HTERT RPE-1 (cell line): Measurements from ENCODE around the gene FAM210B.
"Not testable (repeated sequence)": the region's sequence is repeated elsewhere in the genome, so short reads cannot be mapped to it uniquely, and the experiment has no call there.

Experiments
- in situ Hi-C: fragments of 300-500 bp; cut with MboI; formaldehyde crosslinking; loops from 4 replicates; pipeline ENCODE4 v1.14.3; 2020; ENCODE audit warnings: low sequenced_read_pairs

FAM210B gene

DNA sequence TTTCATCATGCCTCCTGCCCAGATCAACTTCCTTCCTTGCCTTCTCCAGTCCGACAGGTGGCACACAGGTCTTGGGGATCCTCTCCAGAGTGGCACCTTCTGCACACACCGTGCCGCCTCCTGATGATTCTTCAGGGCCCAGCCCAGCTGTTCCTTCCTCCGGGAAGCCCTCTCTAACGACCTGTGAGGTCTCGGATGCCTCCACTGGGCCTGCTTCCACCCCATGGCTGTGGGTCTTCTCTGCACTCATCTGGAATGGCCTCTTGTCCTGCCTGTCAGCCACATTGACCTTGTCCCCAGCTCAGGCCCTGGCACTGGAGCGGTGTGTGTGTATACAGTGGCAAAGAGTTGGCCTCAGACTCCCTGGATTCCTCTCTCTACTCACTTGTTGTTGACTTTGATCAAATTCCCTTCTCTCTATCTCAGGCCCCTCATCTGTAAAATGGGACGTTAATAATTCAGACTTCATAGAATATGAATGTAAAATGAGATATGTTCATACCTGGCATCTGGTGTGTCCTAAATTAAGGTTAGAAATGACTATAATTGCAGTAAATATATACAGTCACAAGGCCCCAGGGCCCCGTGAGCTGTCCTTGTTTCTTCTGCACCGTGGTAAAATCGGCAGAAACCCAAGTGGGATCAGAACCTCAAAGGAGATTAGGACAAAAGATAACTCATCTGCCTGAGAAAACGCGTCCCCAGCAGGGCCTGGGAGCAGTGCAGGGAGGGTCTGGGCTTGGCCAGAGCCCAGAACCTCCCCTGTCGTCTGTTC lies 1.5 kb downstream of the FAM210B start:
- in situ Hi-C loops: no loop called here

DNA sequence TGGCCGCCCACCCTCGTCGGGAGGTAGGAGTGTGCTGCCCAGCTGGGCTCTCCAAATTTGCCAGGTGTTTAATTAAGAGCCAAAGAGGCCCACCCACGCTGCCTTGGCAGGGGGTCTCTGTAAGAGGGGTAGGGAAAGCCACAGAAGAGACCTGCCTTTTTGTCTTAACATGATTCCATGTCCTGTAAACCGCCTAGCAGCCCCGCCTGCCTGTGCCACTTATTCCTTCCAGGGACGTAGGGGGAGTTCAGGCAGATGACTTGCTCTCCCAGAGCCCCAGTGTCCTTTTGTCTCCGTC lies 2.1 kb downstream of the FAM210B start:
- in situ Hi-C loops: no loop called here

DNA sequence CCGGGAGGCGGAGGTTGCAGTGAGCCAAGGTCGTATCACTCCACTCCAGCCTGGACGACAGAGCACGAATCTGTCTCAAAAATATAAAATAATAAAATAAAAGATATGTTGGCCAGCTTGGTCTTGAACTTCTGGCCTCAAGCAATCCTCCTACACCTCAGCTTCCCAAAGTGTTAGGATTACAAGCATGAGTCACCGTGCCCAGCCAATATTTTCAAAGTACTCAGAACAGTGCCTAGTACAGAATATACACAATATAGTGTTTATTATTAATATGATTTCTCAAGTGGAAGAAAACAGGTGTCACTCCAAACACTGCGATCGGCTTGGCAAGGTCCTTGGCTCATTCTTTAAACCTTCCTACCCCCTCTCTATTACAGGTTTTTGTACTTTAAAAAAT lies 3.1 kb downstream of the FAM210B start:
- in situ Hi-C loops: no loop called here

DNA sequence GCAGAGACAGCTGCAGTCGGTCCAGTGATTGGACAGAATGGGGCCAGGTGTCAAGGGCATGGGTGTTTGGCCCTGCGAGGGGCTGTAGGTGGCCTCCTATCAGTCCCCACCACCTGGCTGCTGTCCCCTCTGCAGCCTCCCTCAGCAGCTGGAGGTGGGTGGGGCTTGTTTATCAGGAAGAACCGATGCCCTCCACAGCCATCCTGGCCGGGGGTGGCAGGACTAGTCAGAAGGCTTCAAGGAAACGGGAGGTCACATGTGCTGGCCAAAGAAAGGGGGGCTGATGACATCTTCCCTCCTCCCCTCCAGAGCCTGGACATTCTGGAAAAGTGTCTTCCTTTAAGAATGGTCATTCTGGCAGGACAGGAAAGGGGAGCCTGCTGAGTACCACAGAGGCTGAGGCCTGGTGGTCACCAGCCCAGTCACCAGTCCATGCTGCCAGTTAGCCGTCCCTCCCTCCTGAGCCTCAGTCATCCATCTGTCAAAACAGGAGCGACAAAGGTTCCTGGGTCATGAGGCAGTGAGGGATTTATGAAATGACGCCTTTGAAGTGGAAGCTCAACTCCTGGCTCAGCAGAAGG lies 4.1 kb downstream of the FAM210B start:
- in situ Hi-C loops: no loop called here

DNA sequence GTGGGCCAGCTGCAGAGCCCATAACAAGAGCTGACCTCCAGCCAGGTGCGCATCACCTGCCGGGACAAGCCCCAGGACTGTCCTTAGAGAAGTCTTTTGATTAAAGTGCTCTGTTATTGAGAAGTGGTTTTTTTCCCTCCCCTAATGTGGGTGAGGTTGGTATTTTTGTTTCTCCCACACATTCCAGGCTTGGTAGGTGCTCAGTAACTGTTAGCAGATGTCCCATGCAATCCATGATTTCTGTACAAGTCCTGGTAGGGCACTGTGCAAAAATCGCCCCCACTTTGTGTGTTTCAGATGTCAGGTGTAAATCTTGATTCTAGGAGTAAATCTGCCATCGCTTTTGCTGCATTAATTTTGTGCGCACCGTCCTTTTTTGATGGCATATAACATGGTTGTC lies 4.7 kb downstream of the FAM210B start:
- in situ Hi-C loops: no loop called here

DNA sequence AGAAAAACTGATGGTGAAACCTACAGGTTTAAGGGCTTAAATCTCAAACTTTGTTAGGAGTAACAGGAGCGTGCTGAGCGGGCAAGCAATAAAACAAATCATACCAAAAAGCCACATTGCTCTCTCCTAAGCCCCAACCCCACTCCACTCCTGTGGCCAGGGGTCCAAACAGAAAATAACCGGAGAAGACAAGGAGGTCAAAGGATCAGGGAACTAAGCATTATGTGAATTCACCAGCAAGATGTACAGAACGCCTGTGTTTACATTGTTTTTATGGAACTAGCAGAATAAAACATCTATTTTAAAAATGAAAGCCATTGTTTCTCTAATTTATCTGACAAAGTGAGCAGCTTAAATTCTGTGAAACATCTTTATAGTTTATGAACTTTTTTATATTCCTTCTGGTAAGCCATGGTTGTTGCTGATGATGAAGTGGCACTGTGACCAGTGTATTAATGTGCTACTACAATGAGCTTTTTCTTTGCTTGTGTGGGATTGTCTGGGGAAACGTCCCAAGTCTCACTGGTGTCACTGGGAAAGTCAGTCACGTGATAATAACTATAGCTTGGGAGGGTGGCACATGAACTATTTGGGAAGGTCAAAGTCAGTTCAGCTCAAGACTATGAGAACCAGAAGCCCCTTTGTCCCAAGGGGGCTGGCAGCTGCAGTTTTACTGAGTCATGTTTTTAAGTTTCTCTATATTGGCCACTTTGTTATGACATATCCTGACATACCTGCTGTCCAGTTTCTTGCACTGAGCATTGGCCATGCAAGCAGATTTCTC lies 9.8 kb downstream of the FAM210B start:
- in situ Hi-C loops: no loop called here

DNA sequence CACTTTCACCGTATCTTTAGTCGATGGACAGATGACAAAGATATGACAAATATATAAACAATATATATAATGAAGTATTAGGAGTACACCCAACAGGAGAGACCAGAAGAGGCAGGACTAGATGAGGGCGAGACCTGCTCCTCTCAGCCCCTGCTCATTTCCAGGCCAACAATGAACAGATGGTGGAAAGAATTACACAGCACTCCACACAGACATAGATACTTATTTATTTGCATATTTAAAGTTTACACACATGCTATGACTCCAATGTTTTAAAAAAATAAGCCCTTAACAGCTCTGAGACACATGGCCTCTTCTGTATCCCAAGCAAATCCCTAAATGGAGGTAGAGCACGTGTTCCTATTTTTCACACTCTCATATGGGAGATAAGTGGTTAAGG lies 10.4 kb downstream of the FAM210B start:
- in situ Hi-C loops: no loop called here

DNA sequence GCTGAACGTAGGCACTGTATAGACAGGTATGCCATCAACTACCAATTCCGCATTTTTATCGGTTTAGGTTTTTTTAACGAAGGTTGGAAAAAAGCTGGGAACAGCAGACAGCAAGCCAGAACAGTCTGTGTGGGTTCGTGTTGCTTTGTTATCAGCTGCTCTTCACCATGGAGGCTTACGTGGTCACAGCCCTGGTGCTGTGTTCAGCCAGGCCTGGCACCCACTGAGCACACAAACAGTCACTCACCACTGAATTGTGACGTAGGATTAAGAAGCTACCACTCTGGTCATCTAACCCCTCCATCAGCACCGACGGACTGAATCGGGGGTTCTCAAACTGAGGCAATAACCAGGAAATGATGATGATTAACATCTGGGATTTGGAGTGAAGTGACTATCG lies 13.2 kb downstream of the FAM210B start:
- in situ Hi-C loops: no loop called here

DNA sequence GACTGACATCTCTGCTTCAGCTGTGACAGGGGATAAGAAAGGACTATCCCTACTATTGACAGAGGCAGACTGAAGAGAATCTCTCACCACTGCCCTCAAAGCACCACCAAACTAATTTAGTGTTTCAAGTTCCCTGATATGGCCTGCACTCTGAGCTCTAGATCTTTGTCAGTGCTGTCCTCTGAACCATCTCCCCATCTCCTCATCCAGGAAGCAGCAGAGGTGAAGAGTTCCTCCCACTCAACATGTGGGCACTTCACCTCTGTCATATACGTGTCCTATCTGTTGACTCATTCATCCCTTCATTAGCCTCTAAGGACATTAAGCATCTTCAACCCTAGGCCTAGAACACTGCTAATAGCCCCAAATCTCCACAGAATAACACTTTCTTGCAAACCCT lies 14.1 kb downstream of the FAM210B start:
- in situ Hi-C loops: no loop called here

DNA sequence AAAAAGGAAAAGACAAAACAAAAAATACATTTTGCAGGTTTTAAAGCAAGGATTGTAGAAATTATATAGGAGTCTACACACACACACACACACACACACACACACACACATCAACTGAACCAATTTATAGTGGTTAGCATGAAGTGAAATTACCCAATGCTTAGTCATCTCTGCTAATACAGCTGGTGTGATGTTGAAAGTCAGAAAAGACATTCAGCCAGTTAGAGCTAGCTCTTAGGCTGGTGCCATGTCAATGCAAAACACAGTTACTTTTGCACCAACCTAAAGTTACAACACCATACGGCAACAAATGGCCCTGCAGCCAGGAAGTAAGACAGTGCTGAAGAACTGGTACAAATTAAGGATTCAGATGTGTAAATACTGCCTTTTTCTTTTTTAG lies 15.2 kb downstream of the FAM210B start:
- in situ Hi-C loops: no loop called here

DNA sequence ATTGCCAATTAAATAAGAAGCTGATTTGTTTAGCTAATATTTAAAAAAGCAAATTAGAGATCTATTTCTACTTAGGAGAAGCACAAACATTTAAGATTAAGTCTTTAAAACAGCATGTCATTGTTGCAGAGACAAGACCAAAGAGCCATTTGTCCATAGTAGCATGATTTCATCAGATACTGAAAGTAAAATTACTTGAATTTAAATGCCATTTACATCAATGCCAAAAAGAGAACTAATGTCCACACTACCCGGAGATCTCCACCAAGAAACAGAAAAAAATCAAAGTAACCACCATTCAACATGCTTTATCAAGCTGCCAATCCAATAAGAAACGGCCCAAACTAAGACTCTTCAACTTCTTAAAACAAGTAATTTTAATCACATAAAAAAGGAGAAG lies 17.6 kb downstream of the FAM210B start:
- in situ Hi-C loops: no loop called here

DNA sequence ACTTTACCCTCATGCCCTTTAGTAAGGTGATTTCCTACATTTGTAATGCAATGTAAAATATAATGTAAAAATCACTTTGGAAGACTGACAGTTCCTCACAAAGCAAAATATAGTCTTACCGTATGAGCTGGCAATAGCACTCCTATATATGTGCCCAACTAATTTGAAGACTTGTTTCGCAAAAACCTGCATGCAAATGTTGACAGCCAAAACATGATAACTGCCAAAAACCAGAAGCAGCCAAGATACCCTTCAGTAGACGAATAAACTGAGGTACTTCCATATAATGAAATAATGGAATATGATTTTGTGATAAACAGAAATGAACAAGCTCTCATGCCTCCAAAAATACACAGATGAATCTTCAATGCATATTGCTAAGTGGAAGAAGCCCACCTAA lies 19.6 kb downstream of the FAM210B start:
- in situ Hi-C loops: no loop called here

DNA sequence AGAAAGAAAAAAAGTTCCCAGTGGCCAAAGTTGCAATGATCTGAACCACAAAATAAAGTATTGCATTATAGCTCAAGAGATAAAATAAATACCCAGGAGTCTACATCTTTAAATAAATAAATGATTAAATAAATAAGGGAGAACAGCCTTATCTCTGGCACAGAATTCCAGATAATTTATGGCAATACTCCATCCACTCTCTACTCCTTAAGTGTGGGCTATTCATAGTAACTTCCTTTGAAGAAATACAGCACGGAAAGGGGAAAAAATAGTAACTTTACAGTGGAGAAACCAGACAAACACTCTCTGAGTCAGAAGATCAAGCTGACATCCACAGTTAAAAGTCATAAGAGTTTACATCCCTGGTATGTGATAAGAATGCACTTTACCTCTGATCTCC lies 21.6 kb downstream of the FAM210B start:
- in situ Hi-C loops: no loop called here

DNA sequence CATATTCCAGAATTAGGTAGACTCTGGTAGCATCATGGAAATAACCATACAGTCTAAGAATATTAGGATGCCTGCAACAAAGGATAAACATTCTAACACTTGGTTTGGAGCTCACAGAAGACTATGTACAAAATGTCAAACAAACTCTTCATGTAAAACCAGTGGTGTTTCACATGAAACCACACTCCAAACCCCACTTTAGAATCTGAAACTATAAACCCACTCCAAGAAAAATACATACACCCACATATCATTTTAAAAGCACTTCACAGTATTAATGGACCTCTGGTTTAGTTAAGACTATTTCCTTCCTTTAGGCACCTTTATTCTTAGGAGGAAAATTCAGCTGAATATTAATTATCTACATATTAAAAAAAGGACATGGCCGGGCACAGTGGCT lies 22.7 kb downstream of the FAM210B start:
- in situ Hi-C loops: no loop called here

DNA sequence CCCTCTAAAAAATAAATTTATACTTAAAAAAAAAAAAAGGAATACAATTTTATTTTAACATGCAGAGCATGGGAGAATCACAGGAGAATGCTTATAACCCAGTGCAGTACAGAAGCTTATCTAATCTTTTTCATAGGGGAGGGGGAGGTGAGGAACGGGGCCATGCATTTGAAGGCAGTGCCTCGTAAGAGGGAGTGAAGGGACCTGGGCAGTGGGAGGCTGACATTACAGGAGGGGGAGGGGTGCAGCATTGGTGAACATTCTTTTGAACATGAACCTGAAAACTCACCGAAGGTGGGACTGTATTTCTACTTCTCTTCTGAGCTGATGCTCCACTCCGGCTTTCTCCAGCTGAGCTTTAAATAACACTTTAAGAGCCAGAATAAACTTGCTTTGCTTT lies 23.9 kb downstream of the FAM210B start:
- in situ Hi-C loops: no loop called here

DNA sequence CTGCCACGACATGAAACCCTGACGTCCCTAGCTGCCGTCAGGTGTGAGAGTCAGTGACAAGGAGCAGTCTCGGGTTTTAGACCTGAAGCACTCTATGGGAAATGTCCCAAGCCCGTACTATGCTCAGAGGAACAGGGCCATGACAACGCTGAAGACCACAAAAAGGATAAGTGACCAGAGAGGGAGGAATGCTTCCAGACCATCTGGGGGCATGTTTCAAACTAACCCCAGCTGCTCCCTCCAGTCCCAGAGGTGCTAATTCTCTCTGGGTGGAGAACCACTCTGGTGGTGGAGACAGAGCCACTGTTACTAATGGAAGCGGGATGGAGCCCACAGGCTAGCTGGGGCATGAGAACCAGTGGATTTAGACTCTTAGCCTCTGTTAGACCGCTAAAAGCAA lies 24.6 kb downstream of the FAM210B start:
- in situ Hi-C loops: no loop called here

DNA sequence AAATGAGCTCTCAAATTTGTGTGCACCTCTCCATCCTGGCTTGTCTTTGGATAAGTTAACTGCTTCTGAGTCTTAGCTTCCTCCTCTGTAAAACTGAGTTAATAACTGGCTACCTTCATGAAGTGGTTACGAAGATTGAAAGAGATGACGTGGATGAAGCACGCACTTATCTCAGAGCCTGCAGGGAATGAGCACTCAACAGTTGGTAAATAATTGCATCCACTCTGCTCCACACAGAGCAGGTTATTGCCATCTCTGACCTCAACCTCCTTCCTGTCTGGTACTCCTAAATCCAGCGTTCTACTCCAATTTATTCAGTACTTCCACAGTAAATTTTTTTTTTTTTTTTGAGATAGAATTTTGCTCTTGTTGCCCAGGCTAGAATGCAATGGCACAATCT lies 26.4 kb downstream of the FAM210B start:
- in situ Hi-C loops: no loop called here

DNA sequence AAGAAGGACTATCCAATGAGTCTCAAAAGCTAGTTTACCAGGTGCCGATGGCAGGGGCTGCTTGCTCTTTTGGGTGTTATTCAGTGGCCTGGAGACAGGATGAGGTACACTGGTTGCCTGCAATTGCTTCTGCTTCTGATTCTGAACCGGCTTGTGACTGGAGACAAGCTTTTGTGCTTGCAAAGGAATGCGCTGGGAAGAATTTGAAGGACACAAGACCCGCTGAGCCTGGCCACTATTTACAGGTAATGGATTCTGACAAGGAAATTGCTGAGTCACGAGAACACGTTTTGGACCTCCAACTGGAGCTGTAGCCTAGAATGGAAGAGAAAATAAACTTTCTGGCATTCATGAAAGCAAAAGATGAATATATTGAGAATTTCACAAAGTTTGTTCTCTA lies 27.4 kb downstream of the FAM210B start:
- in situ Hi-C loops: no loop called here

DNA sequence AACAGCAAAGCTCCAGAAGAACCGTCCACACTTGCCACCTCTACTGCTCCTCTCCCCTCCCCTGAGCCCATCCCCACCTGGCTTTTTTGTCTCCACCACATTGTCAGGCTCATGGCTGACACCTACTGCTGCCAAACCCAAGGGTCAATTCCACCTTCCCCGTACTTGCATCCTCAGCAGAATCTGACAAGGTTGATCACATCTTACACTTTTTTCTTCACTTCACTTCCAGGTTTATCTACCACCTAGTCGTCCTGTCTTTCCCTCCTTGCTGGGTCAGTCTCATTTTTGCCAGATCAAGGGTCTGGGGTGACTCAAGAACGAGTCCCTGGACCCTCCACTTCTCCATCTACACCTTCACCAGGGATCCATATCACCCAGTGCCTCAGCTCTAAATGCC lies 30.1 kb downstream of the FAM210B start:
- in situ Hi-C loops: no loop called here

DNA sequence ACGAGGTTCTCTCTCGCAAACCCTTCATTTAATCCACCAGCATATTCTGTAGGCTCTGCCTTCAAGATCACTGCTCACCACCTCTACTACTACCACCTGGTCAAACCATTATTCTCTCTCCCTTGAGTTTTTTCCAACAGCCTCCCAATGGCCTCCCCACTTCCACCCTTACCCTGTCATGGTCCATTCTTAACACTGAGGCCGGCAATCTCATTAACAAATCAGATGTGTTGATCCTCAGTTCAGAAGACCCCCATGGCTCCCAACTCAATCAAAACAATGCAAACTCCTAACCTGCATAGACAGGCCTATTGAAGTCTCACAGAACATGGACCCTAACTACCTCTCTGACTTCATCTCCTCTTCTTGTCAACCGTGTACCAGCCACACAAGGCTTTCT lies 31.0 kb downstream of the FAM210B start:
- in situ Hi-C loops: no loop called here

DNA sequence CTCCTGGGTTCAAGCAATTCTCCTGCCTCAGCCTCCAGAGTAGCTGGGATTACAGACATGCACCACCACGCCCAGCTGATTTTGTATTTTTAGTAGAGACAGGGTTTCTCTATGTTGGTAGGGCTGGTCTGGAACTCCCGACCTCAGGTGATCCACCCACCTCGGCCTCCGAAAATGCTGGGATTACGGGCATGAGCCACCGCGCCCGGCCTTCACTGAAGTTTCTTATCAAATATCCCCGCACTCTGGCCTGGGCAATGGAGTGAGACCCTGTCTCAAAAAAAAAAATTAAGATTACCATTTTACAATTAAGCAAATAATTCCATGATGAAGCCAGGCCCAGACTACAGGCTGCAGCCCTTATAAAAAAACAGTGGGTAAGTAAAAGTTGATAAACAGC lies 31.6 kb downstream of the FAM210B start:
- in situ Hi-C loops: not testable (repeated sequence)

DNA sequence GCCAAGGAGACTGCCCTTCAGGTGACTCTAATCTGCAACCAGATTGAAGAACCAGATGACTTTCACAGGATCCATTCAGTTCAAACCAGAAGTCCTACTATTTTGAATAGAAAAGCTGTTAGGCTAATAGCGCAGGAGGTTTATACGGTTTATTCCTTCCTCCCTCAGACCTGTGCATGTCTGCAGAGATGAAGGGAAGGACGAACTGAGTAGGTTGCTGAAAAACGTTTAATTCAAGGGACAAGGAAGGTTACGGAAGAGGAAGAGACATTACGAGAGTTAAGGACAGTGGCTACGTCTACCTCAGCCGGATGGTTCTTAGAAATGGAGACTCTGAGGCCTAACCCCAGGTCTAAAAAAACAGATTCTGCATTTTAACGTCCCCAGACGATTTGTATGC lies 32.3 kb downstream of the FAM210B start:
- in situ Hi-C loops: no loop called here
